HuH-7 (cell line): ENCODE measurements around the gene C6orf132.
"Not testable (repeated sequence)": the region's sequence is repeated elsewhere in the genome, so short reads cannot be mapped to it uniquely, and the experiment has no call there.

Experiments used
- DNase-seq: peaks from one replicate; pipeline ENCODE4 v3.0.0; 2011; ENCODE audit warnings: low spot score

Gene C6orf132, protein sequence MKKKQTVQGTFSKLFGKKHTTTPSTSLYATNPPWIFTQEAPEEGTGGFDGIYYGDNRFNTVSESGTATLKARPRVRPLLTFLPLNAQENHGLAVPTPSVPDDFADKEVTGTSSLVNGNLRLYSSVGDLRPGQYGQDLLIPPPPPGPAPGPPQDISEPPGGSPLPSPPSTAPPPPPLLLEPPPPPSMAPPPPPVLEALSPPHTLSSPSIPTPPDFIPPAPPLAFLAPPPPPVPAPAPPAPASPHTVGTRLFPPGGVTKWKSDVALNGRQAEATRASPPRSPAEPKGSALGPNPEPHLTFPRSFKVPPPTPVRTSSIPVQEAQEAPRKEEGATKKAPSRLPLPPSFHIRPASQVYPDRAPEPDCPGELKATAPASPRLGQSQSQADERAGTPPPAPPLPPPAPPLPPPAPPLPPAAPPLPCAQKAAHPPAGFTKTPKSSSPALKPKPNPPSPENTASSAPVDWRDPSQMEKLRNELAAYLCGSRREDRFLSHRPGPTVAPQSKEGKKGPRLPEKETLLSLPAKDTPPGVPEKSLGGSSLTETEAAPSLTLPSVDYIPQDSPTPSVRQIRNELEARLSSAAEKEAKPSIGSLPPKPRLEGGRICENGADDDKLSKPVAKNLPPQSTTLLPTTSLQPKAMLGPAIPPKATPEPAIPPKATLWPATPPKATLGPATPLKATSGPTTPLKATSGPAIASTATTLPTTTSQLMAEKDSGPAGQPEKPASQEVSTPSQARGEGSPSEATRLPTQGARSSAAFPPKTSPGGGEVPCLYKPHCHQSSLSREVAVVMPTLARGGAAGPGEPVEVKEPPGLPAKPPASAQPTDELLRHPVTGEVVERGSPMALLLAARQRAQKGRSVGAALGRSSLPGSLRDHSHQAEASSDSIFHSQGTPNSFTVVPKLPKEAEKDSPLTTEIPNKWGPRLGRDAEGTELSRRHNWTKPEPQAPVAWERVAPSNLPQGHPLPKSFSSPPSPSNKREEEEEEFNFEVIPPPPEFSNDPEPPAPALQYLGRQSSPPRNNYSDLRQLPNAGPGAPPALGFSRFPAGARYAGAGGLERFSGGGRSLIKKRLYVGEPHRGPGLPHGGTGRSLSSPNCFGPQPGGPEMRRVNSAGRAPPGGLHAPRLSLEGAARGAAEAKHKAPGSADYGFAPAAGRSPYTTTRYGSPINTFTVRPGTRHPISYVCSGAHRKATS

DNA sequence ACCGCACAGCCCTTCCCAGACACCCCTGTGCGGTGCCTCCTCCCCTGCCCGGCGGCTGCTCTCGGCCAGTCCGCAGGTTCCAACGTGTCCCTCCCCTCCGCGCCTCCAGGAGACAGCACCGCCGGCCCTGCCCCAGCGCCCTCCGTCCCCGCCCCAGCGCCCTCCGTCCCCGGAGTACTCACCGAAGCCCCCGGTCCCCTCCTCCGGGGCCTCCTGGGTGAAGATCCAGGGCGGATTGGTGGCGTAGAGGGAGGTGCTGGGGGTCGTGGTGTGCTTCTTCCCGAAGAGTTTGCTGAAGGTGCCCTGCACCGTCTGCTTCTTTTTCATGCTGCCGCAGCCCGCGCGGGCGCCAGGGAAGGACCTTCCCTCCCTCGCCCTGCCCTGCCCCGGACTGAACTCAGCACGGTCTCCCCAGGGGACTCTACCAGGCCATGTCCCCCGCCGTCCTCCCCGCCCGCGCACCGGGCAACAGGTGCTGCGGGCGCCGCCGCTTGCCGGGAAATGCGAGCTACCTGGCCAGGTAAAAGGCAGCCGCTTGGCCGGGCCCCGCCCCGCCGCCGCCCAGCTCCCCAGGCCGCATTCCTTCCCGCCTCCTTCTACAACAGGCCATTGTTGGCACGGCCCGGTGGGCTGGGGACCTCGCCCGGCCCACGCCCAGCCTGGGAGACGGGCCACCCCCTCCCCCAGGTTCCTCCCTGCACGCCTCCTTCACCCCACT is at the start of gene C6orf132:
Gene C6orf132, minus strand, starts transcription at position 503 of the 718 bp plus-strand sequence. Its CDS starts 176 bp downstream, at position 327.
- peak; percentile 55 for DNase-seq

DNA sequence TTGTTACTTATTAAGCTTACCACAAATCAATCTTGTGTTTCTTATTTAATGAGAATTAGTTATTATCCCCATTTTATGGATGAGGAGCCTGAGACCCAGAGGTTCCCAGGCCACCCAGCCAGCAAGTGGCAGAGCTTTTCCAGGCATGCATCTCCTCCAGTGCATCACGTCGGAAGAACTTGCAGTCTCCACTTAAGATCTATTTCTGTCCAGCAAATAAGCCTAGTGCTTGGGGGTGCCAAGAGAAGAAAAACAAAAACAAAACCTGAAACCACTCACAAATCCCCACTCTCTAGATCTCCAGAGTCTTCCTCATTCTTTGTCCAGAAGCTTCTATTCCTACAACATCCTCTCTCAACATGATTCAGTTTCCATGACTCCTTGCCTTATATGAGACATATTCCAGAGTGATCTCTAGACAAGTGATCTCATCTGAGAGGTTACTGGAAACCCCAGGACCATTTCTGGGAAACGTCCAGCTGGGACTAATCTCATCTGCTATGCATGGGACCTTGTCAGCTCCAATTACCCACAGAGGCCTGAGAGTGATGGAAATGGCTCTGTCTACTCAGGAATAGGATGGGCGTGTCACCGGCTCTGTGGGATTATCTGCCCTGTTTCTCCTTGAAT is 48.2 kb upstream of the C6orf132 start:
- DNase-seq = no peak

DNA sequence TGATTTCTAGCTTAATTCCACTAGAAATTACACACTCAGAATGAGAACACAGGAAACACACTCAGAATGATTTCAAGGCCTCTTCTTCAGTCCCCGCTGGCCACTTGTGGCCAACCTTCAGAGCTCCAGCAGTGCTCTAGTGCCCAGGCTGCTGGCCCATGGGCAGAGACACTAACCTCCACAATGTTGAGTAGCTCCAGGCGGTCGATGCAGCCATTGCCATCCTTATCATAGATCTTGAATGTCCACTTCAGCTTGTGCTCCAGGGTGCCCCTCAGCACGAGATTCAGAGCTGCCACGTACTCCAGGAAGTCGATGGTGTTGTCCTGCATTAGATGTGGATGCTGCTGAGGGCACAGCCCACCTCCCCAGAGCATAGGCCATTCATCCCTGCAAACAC is 46.0 kb upstream of the C6orf132 start:
- DNase-seq = no peak

DNA sequence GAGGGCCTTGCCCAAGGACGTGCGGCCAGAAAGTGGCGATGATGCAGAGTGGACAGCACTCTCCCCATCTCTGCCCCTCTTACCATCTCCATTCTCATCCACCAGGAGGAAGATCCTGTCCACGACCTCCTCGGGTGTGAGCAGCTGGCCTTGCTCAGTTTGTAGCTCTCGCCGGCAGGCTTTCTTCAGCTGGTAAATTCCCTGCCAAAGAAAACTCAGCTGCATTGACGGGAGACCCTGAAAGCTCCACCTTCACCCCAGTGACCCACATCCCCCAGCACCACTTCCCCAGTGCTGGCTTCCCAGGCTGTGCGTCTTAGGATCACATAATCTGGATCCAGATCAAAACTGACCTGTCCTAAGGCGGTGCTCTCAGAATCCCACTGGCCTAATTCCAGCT is 43.2 kb upstream of the C6orf132 start:
- no peak for DNase-seq

DNA sequence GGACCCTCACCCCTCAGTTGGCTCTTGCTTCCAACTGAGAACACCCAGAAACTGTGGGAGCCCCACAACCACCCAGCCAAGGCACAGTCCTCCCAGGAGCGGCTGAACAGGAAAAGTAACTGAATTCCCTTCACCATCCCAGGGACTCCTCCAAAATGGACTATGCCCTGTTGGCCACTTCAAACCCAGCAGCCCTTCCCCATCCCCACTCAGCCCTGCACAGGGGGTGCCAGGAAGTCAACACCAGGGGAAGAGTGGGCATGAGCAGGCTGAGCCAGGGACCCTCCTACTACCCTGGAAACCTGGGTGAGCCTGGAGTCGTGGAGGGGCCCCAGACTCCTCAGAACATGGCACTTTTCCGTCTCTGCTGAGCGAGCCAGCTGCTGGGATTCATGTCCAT is 42.1 kb upstream of the C6orf132 start:
- DNase-seq = no peak

DNA sequence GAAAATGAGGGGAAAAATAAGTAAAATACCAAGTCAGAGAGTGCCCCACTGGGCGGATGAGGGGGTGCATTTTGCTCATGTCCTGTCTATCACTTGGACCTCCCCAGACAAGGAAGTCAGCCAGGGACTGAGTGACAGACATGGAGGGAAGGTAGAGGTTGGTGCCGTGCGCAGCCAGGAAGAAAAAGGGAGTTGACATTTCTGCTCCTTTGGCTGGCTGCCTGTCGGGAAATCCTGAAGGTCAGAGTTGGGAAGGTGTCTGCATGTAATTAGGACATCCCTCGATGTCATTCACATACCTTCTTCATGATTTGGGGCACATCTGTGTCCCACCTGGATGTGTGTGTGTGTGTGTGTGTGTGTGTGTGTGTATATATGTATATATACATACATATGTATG is 39.7 kb upstream of the C6orf132 start:
- DNase-seq = no peak

DNA sequence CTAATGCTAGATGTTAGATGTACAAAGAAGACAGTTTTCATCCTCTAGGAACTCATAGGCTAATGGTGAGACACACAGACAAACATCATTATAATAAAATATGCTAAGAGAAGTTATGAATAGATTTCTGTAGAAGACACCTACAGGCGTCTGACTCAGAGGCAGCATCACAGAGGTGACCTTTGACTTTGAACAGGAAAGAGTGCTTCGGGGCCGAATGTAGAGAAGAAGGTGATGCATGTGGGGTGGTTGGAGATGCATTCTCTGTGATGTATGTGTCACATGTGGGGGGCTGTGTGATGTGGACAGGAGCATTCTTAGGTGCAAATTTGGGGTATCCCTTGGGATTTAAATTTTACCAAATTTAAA is 37.5 kb upstream of the C6orf132 start:
- no peak for DNase-seq

DNA sequence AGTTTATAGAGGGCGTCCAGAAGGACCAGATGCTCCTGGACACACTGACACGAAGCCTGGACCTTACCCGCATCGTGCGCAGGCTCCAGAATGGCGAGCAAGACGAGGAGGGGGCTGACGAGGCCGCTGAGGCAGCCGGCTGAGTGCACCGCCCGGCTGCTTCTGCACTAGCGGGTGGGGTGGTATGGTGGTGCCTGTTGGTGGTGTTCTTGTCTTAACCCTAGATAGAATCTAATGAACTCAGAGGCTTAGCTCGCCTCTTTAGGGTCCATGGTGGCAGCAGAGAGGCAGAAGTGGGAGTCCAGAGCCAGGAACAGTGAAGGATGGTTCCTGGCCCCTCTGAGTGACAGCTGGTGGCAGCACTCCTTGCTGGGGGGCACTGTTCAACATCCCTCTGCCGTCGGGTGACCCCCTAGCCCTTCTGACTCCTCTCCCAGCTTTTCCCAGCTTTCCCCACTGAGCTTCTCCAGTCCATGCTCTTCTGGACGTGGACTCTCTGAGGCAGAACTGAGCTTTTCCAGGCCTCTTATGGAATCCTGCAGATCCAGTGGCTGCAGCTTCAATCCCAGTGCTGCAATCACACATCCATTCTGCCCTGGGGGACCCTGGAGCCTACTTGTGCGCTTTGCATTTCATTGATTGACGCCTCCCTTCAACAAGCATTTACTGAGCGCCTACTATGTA is 37.0 kb upstream of the C6orf132 start:
- no peak for DNase-seq

DNA sequence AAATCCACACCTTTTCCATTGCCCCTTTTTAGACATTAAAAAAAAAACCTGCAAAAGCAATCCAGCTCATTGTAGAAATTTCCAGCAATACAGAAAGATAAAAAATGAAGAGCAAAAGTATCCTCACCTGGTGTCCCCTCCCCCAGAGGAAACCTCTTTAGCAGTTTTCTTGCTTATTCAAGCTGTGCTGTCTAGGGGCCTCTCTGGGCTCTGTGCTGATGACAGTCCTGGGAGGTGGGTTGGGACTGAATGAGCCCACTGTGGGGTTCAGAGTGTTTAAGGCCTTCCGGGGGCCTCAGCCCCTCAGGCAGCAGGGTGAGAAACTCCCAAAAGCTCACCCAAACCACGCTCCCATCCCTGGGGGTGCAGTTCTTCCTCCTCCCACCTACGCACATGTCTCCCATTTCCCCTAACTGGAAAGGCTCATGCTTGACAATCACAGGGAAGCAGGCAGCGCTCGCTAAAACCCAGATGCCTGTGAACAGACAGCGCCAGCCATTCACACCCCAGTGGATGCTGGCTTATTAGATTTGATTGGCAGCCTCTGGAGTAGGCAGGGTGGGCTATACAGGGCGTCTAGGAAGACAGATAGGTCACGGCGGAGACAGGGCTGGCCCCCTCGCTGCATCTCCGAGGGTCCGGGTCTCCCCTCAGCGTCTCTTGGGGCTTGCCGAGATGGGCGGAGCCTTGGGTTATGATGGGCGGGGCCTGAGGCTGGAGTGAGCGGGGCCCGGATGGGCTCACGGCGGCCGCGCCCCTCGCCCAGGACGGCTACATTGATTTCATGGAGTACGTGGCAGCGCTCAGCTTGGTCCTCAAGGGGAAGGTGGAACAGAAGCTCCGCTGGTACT is 35.3 kb upstream of the C6orf132 start:
- DNase-seq = no peak

DNA sequence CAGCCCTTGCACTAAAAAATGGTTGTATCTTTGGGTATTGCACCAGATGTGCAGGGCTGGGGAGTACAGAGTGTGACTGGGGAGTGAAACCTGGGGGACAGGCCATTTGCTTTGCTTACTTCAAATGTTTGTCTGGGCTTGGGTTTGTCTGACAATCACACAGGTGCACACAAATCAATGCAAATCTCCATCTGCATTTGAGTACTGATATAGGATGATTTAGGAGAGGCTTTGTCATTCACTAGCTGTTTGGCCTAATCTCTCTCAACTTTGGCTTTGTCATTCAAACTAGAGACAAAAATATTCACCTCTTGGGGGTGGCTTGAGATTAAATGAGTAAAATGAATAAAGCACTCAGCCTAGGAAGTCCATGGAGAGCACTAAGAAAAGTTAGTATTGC is 34.6 kb upstream of the C6orf132 start:
- DNase-seq = no peak

DNA sequence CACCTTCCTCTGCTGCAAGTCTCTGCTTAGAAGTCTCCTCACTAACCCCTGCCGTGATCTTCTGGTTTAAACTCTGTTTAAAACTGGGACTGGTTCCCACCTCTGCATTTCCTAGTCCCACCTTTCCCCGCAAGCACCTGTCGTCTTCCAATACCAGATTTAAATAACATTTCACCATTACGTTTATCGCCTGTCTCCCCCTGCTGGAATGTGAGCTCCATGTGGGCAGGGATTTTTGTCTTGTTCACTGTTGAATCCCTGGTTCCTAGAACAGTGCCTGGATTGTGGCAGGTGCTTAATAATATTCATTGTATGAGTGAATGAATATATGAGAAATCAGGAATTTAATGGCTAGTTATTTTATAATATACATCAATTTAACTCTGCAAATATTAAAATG is 33.4 kb upstream of the C6orf132 start:
- no peak for DNase-seq

DNA sequence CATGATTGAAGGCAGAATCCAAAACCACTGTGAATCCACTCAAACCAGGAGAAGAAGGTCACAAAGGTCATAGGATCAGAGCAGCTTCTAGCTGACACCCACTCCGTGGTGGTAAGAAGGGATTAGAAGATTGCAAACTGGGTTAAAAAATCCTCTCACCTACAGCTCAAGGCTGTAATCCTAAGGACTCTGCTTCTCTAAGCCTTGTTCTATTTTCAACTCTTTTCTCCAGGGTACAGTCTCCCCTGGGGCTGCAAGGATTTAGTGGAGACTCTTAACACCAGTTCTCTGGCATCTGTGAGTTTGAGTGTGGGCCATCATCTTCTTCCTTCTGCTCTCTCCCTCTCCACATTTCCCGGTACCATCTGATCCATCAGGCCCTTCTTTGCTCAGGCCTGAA is 30.7 kb upstream of the C6orf132 start, which contains the start of gene GUCA1A:
Gene GUCA1A, plus strand, starts transcription at position 264 of the 400 bp plus-strand sequence. CDS start 250 bp downstream, outside the sequence.
- DNase-seq = no peak

DNA sequence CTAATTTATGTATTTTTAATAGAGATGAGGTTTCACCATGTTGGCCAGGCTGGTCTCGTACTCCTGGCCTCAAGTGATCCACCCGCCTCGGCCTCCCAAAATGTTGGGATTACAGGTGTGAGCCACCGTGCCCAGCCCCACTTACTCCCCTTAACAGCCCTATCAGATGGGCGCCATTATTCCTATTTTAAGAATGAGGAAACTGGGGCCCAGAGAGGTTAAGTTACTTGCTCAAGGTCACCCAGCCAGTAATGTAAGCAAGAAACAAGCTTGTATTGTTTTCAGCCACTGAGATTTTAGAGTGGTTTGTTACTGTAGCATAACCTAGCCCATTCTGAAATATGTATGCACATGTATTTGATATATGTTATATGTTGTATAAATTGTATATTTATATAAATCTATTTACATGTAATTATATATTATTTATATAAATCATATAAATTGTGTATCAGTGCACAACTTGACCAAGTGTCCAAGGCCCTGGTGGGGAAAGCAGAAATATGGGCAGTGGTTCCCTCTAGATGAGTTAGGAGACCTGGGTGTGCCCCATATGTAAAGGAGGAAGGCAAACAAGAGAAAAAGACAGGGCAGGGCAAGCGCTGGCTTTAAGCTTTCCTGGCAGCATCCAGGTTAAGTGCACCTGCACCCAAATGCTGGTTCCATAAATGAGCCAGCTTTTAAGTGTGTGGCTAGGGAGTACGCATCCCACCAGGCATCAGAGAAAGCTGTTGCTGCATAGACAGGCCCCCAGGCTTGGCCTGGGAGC is 29.6 kb upstream of the C6orf132 start:
- no peak for DNase-seq

DNA sequence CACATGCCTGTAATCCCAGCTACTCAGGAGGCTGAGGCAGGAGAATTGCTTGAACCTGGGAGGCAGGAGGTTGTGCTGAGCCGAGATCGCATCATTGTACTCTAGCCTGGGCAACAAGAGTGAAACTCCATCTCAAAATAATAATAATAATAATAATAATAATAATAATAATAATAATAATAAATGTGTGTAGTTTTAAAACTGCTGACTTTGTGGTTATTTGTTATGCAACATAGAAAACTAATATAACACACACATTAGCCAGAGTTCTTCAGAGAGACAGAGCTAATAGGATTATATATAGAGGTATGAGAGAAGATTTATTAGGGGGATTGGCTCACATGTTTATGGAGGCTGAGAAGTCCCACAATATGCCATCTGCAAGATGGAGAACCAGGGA is 27.4 kb upstream of the C6orf132 start:
- not testable (repeated sequence) for DNase-seq

DNA sequence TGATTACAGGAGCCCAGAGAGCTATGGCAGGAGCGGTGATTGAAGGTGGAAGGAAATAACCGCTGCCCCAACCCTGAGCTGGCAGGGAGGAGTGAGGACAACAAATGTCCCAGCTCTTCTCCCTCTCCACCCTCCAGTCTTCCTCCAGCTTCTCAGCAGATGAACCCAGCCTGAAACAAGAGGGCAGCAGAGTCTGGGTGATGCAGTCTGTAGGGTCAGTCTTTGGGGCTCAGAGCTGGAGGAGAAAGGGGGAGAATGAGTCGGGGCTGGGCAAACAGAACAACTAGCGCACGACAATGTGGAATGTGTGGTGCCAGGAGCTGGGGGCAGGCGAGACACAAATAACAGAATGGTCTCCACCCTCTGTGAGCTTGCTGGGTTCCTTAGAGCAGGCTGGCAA is 26.2 kb upstream of the C6orf132 start:
- no peak for DNase-seq

DNA sequence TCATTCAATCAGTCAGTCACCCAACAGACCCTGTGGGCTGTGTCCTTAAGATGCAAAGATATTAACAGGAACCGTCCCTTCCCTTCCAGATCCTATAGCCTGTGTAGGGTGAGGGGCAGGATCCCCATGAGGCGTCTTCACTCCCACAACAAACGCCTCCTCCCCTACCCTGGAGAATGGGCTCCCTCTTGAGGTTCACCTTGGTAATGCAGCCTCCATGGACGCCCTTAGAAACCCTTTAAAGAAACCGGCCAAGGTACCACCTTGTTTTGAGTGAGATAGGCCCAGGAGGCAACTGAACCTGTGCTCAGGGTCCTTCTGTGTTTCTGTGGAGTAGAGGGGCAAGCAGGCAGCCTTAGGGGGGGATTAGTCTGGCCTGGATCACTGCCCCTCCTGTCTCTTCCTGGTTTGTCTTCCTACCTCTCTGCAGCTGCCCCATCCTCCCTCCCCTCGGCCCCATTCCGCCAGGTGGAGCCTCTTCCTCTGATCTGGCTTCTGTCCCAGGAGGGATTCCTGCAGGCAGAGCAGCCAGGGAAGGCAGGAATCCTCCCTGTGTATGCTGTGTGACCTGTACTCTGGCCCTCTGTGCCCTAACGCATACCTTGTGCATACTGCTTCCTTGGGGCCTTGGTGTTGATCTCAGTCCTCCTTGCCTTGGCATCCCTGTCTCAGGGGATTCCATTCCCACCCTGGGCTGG is 24.2 kb upstream of the C6orf132 start:
- DNase-seq = peak; percentile 77

DNA sequence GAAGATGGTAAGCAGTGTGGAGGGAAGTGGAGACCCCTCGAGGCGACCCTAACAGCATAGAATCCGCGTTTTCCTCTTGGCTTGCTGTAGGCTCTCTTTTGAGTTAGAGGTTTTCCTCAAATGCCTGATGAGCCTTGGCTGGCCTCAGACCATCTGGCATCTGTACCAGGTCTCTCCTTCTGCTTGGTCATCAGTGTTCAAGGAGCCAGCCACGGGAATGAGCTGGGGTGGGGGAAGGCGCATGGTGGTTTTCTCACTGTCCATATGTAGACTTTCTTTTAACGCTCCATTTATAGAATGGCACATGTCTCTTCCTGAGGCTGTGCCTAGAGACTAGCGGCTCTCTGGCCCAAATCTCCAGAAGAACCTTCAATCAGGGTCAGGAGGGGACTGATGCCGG is 22.6 kb upstream of the C6orf132 start:
- no peak for DNase-seq

DNA sequence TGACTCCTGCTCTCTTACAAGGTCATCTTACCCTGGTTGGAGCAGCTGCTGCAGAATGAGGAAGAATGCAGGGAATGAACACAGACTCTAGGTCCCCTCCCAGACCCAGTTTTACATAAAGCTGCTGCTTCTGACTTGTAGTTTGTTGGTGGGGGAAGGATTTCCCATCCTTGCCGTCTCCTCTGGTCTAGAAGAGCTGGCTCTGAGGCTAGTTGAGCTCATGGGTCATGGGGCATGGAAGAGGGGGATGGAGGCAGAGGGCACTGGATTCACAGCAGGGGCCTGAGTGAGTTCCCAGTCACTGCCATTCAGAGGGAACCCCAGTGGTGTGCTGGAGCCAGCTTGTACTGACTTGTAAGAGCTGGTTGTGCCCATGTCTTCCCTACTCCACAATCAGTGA is 21.6 kb upstream of the C6orf132 start:
- no peak for DNase-seq
